Measurements from ENCODE around the gene HPCAL4. TPM values are rescaled to one million over a fixed set of nuclear protein-coding genes. Genes with fewer than 3 reads are reported as not detected.
A peak's percentile ranks its signal among the peaks of the same experiment; 100 is the strongest.

The HPCAL4 gene
- polyA plus RNA-seq, 1 donor from 2014 or later = 0.29 TPM

GRCh38 chr1:39657923-39658485 lies 33.2 kb downstream of the HPCAL4 start:
- Mint-ChIP-seq H3K4me3 (no peak overlapping the region), H3K9me3 (no peaks in the 10 kb centered on the region), H3K27me3 (peaks cover 7% of the 10 kb centered on the region), H3K4me1 (peaks cover 0 to 7% (median 5%) of the 10 kb centered on the region in 3 donors), H3K27ac (no peak overlapping the region), H3K36me3 (no peaks in the 10 kb centered on the region)

- no peaks in the 10 kb centered on the region for H3K9me3 Mint-ChIP-seq
- H3K4me3 Mint-ChIP-seq = no peak overlapping the region
- peak overlapping the region in 1 of 3 donors; percentile 24 for H3K27ac Mint-ChIP-seq
- peaks cover 7% of the 10 kb centered on the region for H3K27me3 Mint-ChIP-seq
- H3K36me3 Mint-ChIP-seq = no peaks in the 10 kb centered on the region
- peaks cover 0 to 7% (median 5%) of the 10 kb centered on the region in 3 donors for H3K4me1 Mint-ChIP-seq
These were observed 33.8 kb downstream of the HPCAL4 start for GRCh38 chr1:39657402-39657801.

GRCh38 chr1:39656391-39656790 lies 34.8 kb downstream of the HPCAL4 start:
- Mint-ChIP-seq H3K27me3 (peaks cover 7% of the 10 kb centered on the region), H3K4me3 (no peak overlapping the region), H3K36me3 (no peaks in the 10 kb centered on the region), H3K27ac (no peak overlapping the region), H3K4me1 (peaks cover 0 to 7% (median 5%) of the 10 kb centered on the region in 3 donors), H3K9me3 (no peaks in the 10 kb centered on the region)

- Mint-ChIP-seq H3K9me3 (no peaks in the 10 kb centered on the region), H3K27ac (no peak overlapping the region), H3K4me1 (peaks cover 0 to 7% (median 5%) of the 10 kb centered on the region in 3 donors), H3K4me3 (no peak overlapping the region), H3K36me3 (no peaks in the 10 kb centered on the region), H3K27me3 (peaks cover 7% of the 10 kb centered on the region)
These were observed 35.5 kb downstream of the HPCAL4 start for GRCh38 chr1:39655578-39656268.

GRCh38 chr1:39654291-39654690 lies 36.9 kb downstream of the HPCAL4 start:
- Mint-ChIP-seq H3K27me3 (peaks cover 8% of the 10 kb centered on the region), H3K4me3 (no peak overlapping the region), H3K27ac (no peak overlapping the region), H3K4me1 (peaks cover 0 to 7% (median 5%) of the 10 kb centered on the region in 3 donors), H3K9me3 (no peaks in the 10 kb centered on the region), H3K36me3 (no peaks in the 10 kb centered on the region)

- H3K4me3 Mint-ChIP-seq = no peak overlapping the region
- H3K27ac Mint-ChIP-seq = no peak overlapping the region
- H3K9me3 Mint-ChIP-seq = no peaks in the 10 kb centered on the region
- H3K4me1 Mint-ChIP-seq = peaks cover 0 to 7% (median 5%) of the 10 kb centered on the region in 3 donors
- H3K36me3 Mint-ChIP-seq = peaks cover 2% of the 10 kb centered on the region
- H3K27me3 Mint-ChIP-seq = peaks cover 8% of the 10 kb centered on the region
These were observed 37.6 kb downstream of the HPCAL4 start for GRCh38 chr1:39653546-39654031.

GRCh38 chr1:39652554-39652953 lies 38.7 kb downstream of the HPCAL4 start:
- Mint-ChIP-seq H3K9me3 (no peaks in the 10 kb centered on the region), H3K4me1 (peaks cover 0 to 5% (median 3%) of the 10 kb centered on the region in 3 donors), H3K27me3 (peaks cover 8% of the 10 kb centered on the region), H3K27ac (no peak overlapping the region), H3K4me3 (no peak overlapping the region), H3K36me3 (peaks cover 2% of the 10 kb centered on the region)

GRCh38 chr1:39652105-39652504 lies 39.1 kb downstream of the HPCAL4 start:
- Mint-ChIP-seq H3K4me1 (peaks cover 0 to 5% (median 3%) of the 10 kb centered on the region in 3 donors), H3K27me3 (peaks cover 8% of the 10 kb centered on the region), H3K36me3 (peaks cover 2% of the 10 kb centered on the region), H3K27ac (no peak overlapping the region), H3K4me3 (no peak overlapping the region), H3K9me3 (no peaks in the 10 kb centered on the region)

GRCh38 chr1:39650431-39650830 lies 40.8 kb downstream of the HPCAL4 start:
- H3K27me3 Mint-ChIP-seq = peaks cover 8% of the 10 kb centered on the region
- peaks cover 2% of the 10 kb centered on the region for H3K36me3 Mint-ChIP-seq
- peaks cover 0 to 5% (median 3%) of the 10 kb centered on the region in 3 donors for H3K4me1 Mint-ChIP-seq
- H3K9me3 Mint-ChIP-seq = no peaks in the 10 kb centered on the region
- no peak overlapping the region for H3K27ac Mint-ChIP-seq
- H3K4me3 Mint-ChIP-seq = no peak overlapping the region

- H3K4me1 Mint-ChIP-seq = peaks cover 0 to 5% (median 3%) of the 10 kb centered on the region in 3 donors
- H3K9me3 Mint-ChIP-seq = no peaks in the 10 kb centered on the region
- peaks cover 2% of the 10 kb centered on the region for H3K36me3 Mint-ChIP-seq
- H3K27ac Mint-ChIP-seq = no peak overlapping the region
- H3K4me3 Mint-ChIP-seq = no peak overlapping the region
- peaks cover 8% of the 10 kb centered on the region for H3K27me3 Mint-ChIP-seq
These were observed 41.5 kb downstream of the HPCAL4 start for GRCh38 chr1:39649636-39650185.

- no peak overlapping the region for H3K4me3 Mint-ChIP-seq
- H3K4me1 Mint-ChIP-seq = peaks cover 0 to 3% (median 2%) of the 10 kb centered on the region in 3 donors
- H3K27me3 Mint-ChIP-seq = peaks cover 1% of the 10 kb centered on the region
- H3K27ac Mint-ChIP-seq = no peak overlapping the region
- peaks cover 2% of the 10 kb centered on the region for H3K36me3 Mint-ChIP-seq
- H3K9me3 Mint-ChIP-seq = no peaks in the 10 kb centered on the region
These were observed 42.7 kb downstream of the HPCAL4 start for GRCh38 chr1:39648496-39648895.

- Mint-ChIP-seq H3K27me3 (peaks cover 1% of the 10 kb centered on the region), H3K27ac (peak overlapping the region in 1 of 3 donors; percentile 43), H3K36me3 (peaks cover 2% of the 10 kb centered on the region), H3K4me3 (no peak overlapping the region), H3K9me3 (peaks cover 0 to 4% (median 0%) of the 10 kb centered on the region in 3 donors), H3K4me1 (no peaks in the 10 kb centered on the region)
These were observed 44.0 kb downstream of the HPCAL4 start for GRCh38 chr1:39647247-39647646.

- H3K9me3 Mint-ChIP-seq = peaks cover 0 to 4% (median 0%) of the 10 kb centered on the region in 3 donors
- H3K4me1 Mint-ChIP-seq = no peaks in the 10 kb centered on the region
- no peak overlapping the region for H3K27ac Mint-ChIP-seq
- H3K36me3 Mint-ChIP-seq = peaks cover 2% of the 10 kb centered on the region
- H3K27me3 Mint-ChIP-seq = peaks cover 1% of the 10 kb centered on the region
- no peak overlapping the region for H3K4me3 Mint-ChIP-seq
These were observed 44.8 kb downstream of the HPCAL4 start for GRCh38 chr1:39646232-39647081.

- no peak overlapping the region for H3K4me3 Mint-ChIP-seq
- peaks cover 1% of the 10 kb centered on the region for H3K27me3 Mint-ChIP-seq
- peak overlapping the region in 1 of 3 donors; percentile 51 for H3K27ac Mint-ChIP-seq
- H3K4me1 Mint-ChIP-seq = no peaks in the 10 kb centered on the region
- peaks cover 2% of the 10 kb centered on the region for H3K36me3 Mint-ChIP-seq
- H3K9me3 Mint-ChIP-seq = peaks cover 0 to 4% (median 0%) of the 10 kb centered on the region in 3 donors
These were observed 45.7 kb downstream of the HPCAL4 start for GRCh38 chr1:39645411-39646043.

All from IgD-negative memory B cell (primary cell).